HG03097 (cell line): ENCODE results near the gene REC114.
"Not testable (repeated sequence)": the region's sequence is repeated elsewhere in the genome, so short reads cannot be mapped to it uniquely, and the experiment has no call there.

ENCODE experiments used
- ATAC-seq: cut with Tn5 transposase; IDR thresholded peaks from one replicate; pipeline ENCODE4 v1.9.1; 2021; ENCODE audit not compliant: unreplicated experiment, low FRiP score

The REC114 gene

DNA sequence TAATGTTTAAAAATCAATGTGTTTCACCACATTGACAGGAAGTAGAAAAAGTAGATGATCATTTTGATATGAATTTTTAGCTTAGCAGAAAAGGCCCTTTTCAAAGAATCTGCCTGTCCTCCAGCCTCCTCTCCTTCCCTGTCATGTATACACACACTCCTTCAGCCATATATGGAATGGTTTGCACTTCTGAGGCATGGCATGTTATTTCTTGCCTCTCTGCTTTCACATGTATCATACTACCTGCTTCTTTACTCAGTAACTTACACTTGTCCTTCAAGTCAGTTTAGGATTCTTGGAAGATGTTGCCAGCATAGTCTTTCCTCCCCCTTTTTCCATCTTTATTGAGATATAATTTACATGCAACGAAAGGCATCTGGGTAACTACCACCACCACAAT, 79.0 kb downstream of the REC114 start:
- ATAC-seq = no peak

DNA sequence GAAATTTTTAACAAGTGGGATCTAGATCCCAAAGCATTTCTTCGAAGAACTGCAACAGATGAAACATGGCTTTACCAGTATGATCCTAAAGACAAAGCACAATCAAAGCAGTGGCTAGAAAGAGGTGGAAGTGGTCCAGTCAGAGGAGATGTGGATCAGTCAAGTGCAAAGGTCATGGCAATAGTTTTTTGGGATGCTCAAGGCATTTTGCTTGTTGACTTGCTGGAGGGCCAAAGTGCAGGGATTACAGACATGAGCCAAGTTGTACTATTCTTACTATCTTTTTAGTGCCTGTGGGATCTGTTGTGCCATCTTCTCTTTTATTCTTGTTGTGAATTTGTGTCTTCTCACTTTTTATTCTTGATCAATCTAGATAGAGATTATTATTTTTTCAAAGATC, 82.0 kb downstream of the REC114 start:
- no peak for ATAC-seq

DNA sequence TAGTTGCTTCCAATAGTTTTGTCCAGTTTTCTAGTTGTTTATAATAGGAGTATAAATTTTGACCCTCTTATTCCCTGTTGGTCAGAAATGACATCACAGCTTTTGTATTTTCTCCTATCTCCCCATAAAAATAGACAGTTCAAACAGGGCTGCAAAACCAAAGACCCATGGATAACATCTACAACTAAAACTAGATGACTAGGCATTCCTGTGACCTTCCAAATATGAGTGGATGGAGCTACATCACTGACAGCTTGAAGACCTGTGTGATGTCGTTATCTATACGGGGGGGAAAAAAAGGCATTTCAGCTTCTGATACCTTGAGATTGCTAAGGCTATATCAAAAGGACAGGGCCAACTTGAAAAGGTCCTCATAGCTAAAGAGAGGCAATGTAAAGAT, 84.6 kb downstream of the REC114 start:
- no peak for ATAC-seq

DNA sequence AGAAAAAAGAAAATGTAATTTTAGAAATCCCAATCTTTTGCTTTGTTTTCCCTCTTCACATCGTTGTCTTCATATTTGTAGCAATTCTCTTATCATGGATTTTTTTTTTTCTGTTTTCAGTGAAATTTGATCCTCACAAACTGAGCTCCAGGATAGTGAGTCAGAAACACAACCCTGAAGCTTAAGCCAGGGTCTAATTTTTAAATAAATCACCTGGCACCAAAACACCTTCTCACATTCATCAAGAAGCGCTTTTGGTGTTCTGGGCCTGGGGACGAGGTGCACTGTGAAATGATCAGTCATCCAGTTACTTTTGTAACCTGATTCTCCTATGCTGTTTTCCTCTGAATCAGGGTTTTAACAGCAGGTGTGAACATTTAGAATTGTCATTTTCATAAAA, 87.7 kb downstream of the REC114 start:
- ATAC-seq = no peak

DNA sequence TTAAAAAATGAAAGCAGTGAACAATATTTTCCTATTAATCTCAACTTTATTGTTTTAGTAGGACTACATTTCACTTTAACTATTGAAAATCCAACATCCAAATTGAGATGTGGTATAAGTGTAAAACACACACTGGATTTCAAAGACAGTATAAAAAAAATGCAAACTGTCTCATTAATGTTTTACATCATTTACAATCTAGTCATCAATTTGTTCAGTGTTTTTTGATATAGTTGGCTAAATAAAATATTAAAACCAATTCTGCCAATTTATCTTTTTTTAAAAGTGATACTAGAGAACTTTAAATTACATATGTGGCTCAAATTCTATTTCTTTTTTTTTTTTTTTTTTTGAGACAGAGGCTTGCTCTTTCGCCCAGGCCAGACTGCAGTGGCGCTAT, 95.2 kb downstream of the REC114 start:
- ATAC-seq = no peak

DNA sequence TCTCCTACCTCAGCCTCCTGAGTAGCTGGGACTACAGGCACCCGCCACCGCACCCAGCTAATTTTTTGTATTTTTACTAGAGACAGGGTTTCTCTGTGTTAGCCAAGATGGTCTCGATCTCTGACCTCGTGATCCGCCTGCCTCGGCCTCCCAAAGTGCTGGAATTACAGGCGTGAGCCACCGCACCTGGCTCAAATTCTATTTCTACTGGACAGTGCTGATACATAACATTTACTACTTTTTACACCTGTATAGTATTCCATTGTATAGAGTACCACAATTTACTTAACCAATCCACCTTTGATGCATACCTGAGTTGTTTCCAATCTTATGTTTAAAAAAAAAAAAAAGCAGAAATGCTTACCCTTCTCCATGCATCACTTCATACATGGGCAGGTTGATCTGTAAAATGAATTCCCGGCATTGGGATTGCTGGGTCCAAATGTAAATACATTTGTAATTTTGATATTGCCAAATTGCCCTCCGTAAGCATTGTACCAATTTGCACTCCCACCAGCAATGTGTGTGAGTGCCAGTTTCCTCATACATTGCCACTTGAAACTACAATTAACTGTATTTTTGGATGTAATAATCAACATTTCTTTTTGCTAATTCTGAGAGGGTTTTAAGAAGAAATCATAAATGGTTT, 95.7 kb downstream of the REC114 start:
- no peak for ATAC-seq

DNA sequence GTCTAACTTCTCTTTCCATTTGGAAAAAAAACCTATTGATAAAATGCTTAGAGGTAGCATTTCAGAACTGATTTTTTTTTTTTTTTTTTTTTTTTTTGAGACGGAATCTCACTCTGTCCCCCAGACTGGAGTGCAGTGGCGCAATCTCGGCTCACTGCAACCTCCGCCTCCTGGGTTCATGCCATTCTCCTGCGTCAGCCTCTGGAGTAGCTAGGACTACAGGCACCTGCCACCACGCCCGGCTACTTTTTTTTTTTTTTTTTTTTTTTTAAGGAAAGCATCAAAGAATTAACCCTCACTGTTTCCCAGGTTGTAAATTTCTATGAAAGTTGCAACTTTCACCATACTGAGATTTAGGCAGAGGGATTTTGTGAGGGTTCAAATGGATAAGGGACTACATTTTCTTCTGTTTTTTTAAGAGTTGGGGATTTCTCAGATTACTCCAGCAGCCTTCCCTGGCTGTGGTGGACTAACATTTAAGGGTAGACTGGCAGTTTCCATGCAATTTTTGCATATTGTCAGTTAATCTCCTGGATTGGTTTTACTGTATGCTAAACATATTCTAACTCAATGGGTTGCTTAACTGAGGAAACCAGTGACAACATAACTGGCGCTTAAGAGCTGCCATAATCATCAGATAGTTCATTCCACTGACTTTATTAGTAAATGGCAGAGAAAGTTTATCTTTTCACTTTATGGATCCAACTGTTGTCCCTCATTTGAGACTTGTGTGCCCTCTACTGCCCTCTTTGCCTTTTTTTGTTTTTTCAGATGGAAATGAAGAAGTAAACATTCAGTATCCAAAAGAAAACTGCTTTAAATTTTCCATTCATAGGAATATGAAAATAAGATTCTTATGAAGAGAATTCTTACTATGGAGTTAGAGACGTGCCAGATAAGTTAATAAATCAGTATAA, 96.5 kb downstream of the REC114 start:
- no peak for ATAC-seq

DNA sequence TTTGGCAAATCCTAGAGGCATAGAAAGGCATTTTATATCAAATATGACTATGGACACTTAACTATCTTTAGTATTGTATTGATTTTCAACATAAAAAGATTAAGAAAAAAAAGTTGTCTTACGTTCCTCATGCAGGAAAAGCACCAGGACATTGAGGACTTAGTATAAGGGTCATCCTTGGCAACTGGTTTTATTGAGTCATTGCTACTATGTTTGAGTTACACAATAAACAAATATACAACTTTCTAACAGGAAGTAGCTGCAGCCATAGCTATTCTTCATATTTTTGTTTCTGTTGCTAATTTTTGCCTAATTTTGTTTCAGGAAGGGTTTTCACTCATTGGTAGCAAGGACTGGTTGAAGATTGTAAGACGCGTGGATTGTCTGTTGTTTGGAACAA, 97.2 kb downstream of the REC114 start:
- ATAC-seq = no peak

DNA sequence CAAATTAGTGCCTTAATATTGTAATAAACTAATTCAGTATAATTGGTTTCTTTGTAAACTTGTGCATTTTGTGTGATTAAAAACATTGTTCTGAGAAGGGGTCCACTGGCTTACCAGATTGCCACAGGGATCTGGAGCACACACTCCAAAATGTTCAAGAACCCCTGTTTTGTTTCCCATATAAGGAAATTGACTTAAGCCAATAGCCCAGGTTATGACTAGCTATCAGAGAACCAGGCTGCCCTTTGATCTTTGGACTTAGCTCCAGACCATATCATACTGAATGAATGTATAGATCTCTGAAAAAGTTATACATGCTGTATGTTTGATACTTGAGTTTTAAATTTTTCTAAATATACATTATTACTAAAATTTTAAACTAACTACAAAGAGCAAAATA, 98.5 kb downstream of the REC114 start:
- ATAC-seq = no peak

DNA sequence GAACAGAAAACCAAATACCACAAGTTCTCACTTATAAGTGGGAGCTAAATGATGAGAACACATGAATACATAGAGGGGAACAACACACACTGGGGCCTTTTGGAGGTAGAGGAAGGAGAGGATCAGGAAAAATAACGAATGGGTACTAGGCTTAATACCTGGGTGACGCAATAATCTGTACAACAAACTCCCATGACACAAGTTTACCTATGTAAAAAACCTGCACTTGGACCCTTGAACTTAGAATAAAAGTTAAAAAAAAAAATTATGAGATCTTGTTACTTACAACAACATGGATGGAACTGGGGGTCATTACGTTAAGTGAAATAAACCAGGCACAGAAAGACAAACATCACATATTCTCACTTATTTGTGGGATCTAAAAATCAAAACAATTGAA, 106.0 kb downstream of the REC114 start:
- ATAC-seq = not testable (repeated sequence)

DNA sequence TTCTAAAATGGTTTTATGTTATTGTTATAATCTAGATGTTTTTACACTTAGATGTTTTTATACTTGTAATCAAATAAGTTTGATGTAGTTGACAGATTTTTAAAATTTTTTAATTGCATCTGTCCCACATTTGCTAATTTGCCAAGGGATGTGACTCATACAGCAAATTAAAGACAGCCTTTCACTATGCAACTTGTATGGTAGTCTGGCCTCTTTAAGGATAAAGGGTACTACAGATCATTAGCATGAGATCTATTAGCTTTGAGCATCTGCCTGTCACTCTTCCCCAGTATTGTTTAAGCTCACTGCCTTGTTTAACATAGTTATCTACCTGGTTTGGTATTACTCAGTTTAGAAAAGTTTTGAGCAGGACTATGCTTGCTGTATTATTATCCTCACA, 107.2 kb downstream of the REC114 start:
- no peak for ATAC-seq

DNA sequence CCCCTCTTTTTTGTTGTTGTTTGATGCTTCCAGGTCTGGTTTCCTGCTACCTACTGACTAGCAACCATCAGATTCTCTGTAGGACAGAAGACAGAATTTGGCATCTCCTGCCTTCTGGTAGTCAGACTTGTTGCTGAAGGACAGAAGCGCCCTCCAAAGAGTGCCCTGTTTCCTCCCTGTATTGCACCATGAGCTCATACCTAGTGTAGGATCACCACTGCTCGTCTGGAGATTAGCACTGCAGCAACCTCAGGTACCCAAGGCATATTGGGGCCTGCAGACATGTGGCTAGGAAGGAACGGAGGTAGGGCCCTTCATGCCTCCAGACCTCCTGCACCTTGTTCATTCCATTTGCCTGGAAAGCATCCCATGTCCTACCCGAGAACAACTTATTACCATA, 112.1 kb downstream of the REC114 start:
- ATAC-seq = no peak

DNA sequence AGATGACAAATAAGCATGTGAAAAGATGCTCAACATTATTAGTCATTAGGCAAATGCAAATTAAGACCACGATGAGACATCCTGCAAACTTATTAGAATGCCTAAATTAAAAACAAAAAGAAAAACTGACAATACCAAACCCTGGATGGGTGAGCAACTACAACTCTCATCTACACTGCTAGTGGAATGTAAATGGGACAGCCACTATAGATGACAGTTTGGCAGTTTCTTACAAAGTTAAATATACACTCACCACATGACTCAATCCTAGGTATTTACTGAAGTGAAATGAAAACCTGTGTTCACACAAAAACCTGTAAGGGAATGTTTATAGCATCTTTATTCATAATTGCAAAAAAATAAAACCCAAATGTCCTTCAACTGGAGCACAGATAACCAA, 115.6 kb downstream of the REC114 start:
- ATAC-seq = no peak

DNA sequence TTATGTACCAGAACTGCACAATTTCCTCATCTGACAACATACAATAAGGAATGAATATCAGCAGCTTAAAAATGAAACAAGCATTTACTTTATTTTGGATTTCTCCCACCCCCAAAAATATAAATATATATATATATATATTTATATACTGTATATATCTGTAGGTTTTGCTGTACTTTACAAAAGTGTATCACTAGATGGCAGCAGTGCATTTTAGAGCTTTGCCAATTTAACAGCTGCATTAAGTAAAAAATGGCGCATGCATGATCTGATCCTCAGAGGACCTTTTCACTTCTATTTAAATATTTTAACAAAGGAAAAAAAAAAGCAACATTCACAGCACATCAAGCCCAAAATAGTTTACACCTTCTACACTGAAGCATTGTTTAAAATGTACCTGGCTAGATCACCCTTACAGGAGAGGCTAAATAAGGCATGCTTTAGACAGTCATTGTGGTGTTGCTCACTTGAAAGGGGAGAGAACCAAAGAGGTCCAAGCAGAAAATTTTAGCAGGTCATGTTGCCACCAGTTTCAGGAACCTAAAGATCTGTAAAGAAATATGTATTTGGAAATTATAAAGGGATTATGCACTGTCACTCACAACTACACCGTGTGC, 117.6 kb downstream of the REC114 start:
- ATAC-seq = no peak

DNA sequence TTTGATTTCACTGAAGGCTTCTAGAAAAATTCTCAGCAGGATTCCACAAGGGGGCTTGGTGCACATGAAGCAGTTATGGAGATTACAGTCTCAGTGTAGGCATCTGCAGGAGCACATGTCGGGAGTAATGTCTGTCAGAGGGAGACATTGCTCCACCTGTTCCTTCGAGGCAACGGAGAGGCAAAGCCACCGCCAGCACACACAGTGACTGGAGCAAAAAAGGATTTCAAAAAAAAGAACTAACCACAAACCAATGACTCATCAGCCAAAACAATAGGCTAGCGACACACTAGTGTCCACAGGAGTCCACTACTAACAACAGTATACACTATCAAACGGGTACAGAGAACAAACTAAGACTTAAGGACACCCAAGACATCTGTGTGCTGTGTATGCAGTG, 121.3 kb downstream of the REC114 start:
- no peak for ATAC-seq

DNA sequence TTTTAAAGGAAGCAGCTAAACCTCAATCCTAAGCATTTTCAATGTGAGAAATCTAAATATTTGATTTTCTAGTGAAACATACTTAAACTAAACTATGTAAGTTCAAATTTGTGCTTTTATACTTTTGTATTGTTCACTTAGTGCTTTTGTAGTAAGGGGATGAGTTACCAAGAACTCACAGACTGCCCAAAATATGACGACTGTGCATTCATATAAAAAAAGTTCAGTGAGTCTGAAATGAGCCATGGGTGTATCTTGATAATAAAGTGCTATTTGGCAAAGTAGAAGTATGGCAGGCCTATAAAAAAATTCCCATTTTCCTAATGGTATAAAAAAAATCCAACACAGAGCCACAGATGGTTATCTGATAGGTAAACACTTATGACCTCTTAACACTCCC, 124.1 kb downstream of the REC114 start:
- no peak for ATAC-seq

DNA sequence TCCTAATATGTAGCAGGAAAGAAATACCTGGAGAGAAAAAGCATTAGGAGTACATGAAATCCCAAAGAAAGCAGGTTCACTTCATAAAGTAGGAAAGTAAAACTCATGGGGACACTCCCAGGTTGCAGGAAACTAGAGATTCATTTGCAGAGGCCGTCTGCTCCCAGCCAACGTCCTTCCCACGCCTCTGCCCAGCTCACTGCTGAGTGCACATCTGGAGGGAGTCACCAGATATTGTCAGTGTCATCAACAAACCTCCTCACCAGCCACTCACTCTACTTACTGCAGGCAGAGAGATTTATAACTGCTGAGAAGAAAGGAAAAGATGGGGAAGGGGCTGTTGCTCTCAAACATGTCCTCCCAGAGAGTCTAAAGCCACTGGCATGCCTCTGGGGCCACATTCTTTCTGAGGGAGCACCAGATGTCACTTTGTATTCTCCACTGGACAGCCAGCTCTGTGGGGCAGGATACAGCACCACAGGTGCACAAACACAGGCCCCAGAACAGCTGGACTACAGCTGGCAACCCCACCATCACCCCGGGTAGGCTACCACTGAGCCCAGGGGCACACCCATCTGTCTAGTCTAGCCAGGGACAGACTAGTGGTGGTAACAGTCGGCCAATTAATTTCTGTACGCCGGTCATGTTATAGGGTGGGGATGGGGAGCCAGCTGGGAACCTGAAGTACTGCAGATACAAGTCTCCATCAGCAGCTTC, 125.8 kb downstream of the REC114 start:
- ATAC-seq = no peak

DNA sequence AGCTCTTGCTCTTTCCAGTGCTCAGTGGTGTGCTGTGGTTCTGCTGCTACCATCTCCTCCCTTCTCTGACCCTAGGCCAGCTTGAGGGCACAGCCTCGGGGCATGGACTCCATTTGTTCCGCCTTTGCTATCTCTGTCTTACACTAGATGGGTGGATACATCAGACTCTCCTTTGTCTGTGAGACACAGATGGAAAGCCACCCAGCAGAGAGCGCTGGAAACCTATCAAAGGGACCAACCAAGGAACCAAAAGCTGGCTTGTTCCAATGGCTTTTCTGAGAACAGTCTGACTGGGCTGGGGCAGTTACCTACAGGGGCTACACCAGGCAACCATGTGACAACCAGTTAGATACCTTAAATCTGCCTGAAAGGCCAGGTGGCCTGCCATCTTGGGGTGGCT, 126.4 kb downstream of the REC114 start:
- ATAC-seq = no peak

DNA sequence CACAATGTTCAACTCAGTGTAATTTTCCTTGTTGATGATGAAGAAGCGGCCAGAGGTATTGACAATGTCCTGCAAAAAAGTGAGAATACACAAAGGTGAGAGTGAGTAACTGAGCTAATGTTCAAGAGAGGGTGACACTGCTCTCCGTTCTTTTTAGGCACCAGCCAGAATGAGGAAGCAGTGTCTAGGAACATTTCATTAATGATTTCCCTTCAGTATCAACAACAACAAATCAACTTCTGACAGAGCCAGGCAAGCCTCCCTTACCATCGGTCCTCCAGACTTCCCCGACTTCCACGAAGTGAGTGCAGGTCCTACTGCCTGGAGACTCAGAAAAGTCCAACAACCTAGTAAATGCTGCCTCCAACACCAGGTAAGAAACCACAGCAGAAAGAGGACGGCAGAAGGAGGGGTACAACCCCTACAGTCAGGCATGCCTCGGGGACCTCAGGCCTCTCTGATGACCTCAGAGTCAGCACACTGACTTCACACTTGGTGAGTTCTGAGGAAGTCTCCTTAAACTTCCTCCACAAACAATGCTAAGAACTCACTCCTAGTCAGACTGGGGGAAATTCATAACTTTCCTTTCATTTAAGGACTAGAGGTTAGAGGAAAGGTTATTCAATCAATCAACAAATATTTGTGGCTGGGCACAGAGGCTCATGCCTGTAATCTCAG, 127.5 kb downstream of the REC114 start:
- ATAC-seq = no peak

DNA sequence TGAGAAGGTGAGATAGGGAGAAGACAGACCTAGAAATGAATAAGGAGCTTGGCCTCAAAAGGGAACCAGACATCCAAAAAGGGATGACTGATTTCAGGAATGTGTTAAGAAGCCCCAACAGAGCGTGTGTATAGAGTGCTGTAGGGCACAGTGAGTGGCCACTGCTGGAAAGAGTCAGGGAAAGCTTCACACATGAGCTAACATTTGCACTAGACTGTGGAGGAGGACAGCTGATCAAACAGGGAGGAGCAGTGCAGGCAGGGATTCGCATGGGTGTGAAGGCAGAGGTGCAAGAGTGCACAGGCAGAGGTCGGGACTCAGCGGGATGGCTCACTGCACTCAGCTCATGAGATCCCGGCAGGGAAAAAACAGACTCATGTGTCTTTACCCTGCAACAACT, 128.4 kb downstream of the REC114 start:
- no peak for ATAC-seq

DNA sequence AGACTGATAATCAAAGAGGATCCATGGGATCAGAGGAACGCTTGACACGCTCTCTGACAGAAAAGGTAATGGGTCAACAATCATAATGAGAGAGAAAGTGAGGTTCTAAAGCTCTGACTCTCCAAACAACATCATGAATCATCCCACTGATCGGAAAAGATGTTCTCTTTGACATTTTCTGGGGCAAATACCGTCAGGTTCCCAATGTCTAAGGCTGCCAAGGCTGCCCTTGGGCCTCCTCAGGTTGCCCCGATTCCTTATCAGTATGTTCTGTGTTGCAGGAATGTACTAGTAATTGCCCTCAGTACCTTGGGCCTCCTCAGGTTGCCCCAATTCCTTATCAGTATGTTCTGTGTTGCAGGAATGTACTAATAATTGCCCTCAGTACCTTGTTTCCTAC, 129.3 kb downstream of the REC114 start:
- ATAC-seq = no peak
